Endothelial cell of hepatic sinusoid (primary cell): ENCODE data around the gene LIME1.

Experiments
- in situ Hi-C: cut with HindIII; loops from 2 replicates; pipeline ENCODE4 v1.10.0; 2017; ENCODE audit warnings: low sequenced_read_pairs

Gene LIME1

DNA sequence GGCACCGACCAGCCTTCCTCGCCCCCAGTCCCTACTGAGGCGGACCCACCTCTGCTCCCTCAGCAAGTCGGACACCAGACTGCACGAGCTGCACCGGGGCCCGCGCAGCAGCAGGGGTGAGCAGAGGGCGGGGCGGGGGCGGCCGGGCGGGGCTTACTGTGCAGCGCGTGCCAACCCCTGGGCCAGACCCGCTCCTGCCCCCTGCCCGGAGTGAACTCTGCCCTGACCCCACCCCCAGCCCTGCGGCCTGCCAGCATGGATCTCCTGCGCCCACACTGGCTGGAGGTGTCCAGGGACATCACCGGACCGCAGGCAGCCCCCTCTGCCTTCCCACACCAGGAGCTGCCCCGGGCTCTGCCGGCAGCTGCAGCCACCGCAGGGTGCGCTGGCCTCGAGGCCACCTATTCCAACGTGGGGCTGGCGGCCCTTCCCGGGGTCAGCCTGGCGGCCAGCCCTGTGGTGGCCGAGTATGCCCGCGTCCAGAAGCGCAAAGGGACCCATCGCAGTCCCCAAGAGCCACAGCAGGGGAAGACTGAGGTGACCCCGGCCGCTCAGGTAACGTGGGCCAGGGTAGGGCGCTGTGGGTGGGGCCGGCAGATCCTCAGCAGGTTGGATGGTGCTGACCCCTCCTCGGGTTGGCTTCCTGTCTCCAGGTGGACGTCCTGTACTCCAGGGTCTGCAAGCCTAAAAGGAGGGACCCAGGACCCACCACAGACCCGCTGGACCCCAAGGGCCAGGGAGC lies 1.7 kb downstream of the LIME1 start:
- in situ Hi-C loops: no loop called here

DNA sequence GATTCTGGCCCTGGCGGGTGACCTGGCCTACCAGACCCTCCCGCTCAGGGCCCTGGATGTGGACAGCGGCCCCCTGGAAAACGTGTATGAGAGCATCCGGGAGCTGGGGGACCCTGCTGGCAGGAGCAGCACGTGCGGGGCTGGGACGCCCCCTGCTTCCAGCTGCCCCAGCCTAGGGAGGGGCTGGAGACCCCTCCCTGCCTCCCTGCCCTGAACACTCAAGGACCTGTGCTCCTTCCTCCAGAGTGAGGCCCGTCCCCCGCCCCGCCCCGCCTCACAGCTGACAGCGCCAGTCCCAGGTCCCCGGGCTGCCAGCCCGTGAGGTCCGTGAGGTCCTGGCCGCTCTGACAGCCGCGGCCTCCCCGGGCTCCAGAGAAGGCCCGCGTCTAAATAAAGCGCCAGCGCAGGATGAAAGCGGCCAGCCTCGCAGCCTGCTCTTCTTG lies 2.2 kb downstream of the LIME1 start:
- in situ Hi-C loops: no loop called here

DNA sequence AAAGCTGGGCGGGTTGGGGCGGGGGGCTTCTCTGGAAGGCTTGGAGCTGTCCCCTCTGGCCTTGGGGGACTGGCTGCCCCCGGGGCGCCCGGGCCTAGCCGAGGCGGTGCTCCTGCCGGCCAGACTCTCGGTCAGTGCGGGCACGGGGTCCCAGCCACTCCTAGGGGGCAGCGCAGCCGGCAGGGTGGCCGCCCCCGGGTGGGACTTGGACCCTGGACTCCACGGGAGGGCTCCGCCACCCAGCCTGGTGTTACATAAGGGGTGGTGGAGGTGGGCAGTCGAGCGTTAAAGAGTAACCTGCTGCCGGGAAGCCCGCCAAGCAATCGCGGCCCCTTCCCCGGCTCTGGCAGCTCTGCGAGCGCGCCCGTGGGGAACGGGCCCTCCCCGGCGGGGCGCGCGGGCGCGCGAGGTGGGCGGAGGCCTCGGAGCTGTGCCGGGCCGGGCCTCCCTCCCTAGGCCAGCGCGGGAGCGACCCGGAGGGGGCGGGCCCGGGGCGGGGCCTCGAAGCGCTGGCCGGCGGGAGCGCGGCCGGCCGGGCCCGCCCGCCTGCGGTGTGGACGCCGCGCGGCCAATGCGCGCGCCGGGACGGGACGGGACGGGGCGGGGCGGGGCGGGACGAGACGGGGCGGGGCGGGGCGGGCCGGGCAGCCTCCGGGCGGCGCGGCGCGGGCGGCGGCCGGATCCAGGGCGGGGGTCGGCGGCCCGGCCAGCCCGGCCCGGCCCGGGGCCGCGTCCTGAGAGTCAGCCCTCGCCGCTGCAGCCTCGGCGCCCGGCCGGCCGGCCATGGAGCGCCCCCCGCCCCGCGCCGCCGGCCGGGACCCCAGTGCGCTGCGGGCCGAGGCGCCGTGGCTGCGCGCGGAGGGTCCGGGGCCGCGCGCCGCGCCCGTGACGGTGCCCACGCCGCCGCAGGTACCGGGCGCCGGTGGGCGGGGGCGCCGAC lies 2.9 kb downstream of the LIME1 start, which contains the start of gene SLC2A4RG:
Gene SLC2A4RG (plus strand): TSS at position 647 of the 940 bp plus-strand sequence. CDS start 137 bp downstream, at position 784.
- in situ Hi-C loops: no loop called here

DNA sequence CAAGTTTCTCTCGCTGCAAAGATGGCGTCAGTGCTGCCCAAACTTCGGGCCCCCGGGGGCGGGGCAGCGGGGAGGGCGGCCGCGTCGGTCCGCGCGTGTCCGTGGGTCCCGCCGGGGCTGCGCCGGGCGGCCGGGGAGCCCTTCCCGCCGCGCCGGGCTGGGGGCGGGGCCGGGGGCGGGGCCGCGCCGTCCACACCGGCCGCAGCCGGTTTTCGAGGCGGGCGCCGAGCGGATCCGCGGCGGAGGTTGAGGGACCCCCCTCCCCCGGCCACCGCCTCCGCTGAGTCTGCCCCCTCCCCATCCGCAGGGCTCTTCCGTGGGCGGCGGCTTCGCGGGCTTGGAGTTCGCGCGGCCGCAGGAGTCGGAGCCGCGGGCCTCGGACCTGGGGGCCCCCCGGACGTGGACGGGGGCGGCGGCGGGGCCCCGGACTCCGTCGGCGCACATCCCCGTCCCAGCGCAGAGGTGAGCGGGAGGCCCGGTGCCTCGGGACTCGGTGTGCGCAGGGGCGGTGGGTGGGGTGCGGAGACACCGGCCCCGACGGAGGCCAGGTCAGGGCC lies 3.7 kb downstream of the LIME1 start:
- in situ Hi-C loops: no loop called here

DNA sequence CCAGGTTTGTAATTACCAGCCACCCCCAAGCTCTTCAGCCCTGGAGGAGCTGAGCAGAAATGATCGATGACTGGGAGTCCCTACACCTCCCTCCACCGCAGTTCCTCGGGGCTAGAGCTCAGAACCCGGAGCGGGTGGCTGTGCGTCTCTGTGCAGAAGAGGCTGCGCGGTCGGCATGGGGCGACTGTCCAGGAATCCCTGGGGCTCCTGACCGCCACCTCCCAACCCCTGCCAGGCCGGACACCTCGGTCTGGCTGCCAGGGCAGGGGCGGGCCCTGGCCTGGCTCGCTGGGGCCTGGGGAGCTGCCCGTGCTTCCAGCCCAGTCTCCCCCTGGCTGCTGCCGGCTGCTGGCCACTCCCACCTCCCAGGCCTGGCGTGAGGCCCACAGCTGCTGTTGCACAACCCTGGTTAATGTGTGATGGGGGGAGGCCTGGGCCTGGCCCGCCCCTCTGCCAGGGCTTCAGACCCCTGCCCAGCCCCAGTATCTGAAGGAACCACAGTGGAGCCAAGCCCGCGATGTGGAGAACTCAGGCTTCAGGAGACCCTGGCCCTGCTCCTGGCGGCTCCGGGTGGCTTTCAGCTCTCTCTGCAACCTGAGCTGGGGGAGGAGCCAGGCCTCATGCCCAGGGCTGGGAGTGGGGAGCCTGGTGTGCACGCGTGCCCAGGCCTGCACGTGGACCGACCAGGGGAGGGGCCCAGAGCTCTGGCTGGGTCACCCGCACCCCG lies 4.3 kb downstream of the LIME1 start:
- in situ Hi-C loops: no loop called here

DNA sequence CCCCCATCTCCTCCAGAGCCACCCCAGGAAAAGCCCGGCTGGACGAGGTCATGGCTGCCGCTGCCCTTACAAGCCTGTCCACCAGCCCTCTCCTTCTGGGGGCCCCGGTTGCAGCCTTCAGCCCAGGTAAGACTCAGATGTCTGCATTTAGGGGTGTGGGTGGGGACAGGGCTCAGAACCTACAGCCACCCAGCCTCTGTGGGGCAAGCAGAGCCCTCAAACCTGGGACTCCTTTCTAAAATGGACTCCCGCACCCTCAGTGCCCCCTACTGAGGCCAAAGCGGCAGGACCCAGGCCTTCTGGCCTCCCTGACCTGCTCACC lies 4.9 kb downstream of the LIME1 start:
- in situ Hi-C loops: no loop called here

DNA sequence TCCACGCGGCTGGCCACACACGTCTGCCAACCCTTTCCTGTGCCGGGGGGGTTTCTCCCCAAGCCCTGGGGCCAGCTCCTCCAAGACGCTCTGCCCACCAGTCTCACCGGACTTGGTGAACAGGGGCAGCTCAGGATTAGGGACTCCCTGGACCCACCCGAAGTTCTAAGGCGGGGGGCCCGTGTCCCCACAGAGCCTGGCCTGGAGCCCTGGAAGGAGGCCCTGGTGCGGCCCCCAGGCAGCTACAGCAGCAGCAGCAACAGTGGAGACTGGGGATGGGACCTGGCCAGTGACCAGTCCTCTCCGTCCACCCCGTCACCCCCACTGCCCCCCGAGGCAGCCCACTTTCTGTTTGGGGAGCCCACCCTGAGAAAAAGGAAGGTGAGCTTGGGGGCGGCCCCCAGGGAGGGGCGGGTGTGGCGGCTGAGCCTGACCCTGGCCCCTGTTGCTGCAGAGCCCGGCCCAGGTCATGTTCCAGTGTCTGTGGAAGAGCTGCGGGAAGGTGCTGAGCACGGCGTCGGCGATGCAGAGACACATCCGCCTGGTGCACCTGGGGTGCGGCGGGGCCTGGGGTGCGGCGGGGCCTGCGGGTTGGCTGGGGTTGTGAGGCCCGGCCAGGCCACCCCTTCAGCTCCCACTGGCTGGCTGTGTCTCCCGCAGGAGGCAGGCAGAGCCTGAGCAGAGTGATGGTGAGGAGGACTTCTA lies 5.4 kb downstream of the LIME1 start:
- in situ Hi-C loops: no loop called here

DNA sequence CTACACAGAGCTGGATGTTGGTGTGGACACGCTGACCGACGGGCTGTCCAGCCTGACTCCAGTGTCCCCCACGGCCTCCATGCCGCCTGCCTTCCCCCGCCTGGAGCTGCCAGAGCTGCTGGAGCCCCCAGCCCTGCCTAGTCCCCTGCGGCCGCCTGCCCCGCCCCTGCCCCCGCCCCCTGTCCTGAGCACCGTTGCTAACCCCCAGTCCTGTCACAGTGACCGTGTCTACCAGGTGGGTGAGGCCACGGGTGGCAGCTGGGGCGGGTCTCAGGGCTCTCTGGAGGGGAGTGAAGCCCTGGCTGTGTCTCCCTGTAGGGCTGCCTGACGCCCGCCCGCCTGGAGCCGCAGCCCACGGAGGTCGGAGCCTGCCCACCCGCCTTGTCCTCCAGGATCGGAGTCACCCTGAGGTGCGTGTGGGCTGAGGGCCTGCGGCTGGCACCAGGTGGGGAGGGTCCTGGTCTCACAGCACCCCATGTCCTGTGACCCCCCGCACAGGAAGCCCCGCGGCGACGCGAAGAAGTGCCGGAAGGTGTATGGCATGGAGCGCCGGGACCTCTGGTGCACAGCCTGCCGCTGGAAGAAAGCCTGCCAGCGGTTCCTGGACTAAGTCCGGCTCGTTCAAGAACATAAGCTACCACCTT lies 6.0 kb downstream of the LIME1 start:
- in situ Hi-C loops: no loop called here

DNA sequence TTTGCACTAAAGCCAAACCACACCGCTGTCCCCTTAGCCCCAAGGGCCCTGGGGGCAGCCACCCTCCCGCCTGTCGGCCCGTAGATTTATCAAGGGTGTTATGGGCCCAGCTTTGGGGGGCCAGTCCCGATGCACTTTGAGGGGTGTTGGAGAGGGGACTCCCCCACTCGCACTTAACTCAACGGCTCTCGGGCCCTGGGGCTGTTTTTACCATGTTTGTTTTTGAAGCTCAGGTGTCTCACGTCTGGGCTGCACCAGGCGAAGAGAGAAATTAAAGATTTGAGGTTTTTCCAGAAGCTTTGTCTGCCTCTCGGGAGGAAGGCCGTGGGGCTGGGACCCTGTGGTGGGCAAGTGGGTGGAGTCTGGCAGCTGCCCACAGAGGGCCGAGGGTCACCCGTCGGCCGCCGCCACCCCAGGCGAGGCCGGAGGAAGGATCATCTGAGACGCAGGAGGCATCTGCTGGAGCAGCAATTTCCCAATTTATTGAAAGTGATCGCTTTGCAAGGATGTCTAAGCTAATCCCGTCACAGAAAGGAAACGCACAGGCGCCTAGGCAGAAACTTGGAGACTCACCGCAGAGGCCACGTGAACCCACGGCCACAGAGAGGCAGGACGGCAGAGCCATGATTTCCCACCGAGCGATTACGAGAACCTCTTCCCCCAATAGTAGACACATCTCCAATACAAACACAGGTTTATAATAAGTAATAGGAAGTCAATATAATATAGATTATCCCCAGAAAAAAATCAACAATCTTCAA lies 6.9 kb downstream of the LIME1 start:
- in situ Hi-C loops: no loop called here

DNA sequence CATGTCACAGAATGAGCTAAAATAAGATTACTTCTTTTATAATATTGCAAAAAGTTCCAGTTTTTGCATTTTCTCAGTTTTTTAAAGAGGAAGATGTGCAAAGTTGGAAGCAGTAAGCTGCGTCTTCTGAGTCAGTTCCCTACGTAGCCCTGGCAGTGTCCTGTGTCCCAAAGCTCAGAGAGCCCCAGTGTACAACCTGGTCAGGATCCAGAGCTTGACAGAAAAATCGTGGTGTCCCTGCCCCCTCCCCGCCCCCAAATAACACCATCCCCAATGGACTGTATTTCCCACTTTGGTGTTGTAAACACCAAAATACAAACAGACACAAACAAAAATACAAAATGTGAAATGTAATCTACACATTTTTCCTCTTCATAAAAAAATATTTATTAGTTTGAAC lies 7.7 kb downstream of the LIME1 start:
- in situ Hi-C loops: no loop called here

DNA sequence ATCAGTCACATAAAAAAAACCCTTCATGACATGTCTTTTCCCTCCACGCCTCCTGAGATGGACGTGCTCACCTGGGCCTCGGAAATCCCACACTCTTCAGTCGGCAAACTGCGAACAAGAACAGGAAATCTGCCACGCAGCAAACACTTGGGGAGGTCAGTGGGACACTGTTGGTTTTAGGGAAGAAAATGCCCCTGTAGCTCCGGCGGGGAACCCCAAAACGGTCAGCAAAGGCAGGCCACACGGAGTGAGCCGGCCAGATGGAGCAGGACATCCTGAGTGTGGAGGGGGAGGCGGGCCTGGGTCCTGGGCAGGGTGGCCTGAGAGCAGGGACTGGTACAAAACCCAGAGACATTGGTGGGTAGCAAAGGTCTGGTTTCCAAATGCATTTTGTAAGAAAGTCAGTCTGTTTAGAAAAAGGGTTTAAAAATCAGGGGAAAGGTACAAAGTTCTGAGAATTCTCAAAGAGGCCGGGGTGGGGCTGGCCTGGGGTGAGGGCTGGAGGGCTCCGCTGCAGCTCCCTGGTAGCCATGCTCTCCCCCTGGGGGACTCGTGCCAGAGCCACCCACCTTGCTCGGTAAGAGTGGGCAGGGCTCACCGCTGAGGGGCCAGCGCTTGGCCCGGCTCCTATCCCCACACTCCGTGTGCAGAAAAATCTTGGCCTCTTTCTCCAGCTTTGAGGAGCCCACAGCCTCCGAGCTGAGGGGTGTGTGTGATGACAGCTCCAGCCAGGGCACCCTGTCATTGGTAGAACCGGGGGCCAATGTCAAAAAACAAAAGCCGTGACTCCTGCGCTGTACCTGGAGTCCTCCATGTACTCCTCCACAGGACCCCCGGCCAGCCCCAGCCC lies 8.3 kb downstream of the LIME1 start:
- in situ Hi-C loops: no loop called here

DNA sequence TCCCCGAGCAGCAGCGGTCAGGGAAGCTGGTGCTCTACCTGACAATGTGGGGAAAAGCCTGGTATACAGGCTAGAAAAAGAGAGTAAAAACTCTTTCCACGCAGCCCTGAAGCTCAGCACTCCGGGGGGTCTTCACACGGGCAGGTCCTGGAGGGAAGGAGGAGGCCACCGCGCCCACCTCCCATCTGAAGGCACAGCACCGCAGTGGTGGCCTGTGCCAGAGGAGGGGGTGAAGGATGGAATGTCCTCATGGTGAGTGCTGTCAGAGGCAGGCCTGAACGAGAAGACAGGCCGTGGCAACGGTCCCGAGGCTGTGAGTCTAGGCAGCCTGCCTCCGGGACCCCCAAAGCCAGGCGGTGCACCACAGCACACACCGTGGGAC lies 9.0 kb downstream of the LIME1 start:
- in situ Hi-C loops: no loop called here

DNA sequence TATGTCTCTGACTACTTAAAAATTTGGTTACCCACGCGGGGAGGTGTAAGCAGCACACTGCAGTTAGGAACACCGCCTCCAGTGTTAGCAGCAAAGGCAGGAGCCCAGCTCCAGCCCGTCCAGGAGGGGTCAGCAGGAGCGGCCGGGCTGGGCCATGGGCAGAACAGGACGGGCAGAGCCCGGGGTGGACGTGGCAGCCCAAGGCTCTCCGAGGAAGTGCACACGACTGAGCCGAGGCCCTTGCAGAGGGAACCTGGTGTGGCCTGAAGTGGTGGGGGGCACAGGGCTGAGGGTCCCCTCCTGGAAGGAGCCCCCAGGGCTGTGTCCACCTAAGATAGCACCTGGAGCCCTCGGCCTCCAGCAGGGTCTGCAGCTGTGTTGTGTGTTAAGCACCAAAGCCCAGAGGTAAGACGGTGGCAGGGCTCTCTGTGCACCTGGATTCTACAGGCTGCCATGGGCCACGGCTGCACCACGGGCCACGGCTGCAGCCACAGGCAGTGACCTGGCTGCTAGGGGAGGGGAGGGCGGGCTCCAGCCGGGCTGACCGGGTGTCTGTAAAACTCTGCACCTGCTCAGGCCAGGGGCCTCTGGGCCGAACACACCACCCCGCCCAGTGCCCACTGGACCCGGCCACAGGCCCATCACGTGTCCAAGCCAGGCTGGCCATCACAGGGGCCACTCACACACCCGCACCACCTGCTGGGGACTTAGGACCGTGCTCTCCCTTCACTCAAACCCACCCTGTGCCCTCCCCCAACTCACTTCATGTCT lies 9.7 kb downstream of the LIME1 start:
- in situ Hi-C loops: no loop called here

DNA sequence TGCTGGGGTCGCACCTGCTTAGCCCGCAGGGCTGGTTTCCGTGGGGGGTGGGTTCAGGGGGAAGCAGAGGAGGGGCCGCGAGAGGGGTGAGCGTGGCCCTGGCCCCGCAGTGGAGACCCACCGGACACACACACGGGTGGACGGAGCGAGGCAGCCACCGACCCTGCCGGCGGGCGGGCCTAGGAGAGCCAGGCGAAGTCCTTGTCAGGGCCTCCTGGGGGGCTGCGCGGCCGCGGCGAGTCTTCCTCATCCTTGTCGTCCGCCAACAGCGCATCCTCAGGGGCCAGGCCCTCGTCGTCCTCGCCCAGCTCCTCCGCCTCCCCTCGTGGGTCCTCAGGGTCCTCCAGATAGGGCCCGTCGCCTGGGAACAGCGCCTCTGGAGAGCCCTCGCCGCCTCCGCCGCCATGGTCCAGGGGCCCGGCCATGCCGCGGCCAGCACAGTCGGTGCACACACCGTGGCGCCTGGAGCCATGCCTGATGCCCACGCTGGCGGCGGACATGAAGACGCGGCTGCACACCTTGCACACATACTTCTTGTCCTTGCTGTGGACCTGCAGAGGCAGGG lies 10.4 kb downstream of the LIME1 start:
- in situ Hi-C loops: no loop called here

DNA sequence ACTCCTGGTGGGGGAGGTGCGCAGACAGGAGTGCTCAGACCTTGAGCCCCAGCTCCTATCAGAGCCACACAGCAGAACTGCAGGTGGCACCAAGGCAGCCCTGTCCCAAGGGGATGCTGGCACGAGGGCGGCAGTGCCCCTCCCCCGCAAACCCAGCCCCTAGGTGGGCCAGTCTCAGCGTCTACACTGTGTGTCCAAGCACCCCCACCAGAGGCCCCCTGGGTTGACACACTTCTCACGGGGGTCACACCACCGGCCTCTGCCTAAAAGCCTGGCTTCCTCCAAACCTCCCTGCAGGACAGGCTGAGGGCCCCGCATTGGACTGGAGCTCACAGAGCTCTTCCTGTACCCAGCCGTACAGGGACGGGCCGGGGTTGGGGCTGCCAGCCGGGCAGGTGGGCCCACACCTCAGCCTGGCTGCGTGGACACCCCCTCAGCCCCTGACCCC lies 11.2 kb downstream of the LIME1 start:
- in situ Hi-C loops: no loop called here

DNA sequence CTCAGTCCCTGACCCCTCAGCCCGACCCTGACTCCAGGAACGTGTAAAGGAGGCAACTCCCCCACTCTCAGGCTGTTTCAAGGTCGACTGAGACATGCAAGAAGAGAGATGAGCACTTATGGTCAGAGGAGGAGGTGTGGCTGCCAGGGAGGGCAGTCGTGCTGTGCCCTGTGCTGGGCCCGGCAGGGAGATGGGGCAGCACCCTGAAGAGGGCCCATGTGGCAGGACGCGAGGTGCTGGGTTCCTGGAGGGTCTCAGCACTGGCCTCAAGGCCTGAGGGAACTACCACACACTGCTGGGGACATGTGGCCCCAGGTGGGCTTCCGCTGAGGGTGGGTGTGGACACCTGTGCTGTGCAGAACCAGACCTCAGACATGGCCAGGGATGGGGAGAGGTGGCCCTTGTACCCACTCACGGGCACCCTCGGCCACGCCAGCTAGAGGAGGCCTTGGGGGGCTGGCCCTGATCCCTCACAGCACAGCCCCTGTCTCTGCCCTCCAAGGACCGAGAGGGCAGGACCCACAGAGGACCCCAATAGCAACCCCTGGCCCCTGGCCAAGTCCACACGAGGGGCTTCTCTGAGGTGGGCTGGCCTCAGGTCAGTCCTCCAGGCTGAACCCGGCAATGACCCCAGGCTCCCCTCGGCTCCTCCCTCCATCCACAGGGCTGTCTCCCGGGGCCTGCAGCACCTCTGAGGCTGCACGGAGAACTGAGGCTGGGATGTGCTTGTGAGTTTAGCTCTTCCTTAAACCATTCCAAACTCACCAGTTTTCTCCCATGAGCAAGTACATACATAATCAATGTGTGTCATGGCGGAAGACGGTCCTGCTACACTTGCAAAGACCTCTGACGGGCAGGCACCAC lies 11.8 kb downstream of the LIME1 start:
- in situ Hi-C loops: no loop called here
